Upper lobe of right lung (tissue), 1 donor: ENCODE data around the gene TIMM10. TPM values are rescaled to one million over a fixed set of nuclear protein-coding genes. Genes with fewer than 3 reads are reported as not detected.

ENCODE experiments used
- ATAC-seq: fragments of 200-7000 bp; cut with Tn5 transposase; one replicate; pipeline ENCODE4 v1.9.1; 2020; ENCODE audit warnings: mild to moderate bottlenecking, moderate library complexity
- DNase-seq: peaks from one replicate; pipeline ENCODE4 v3.0.0-alpha.2; 2020
- H3K27ac ChIP-seq: fragments of 200-600 bp; one replicate; pipeline ENCODE4 v1.8.0; 2022
- H3K27me3 ChIP-seq: fragments of 200-600 bp; one replicate; pipeline ENCODE4 v1.8.0; 2022; ENCODE audit warnings: mild to moderate bottlenecking
- H3K36me3 ChIP-seq: fragments of 200-600 bp; one replicate; pipeline ENCODE4 v1.8.0; 2022
- H3K4me1 ChIP-seq: fragments of 200-600 bp; one replicate; pipeline ENCODE4 v1.8.0; 2022
- H3K4me3 ChIP-seq: fragments of 200-600 bp; one replicate; pipeline ENCODE4 v1.8.0; 2022; ENCODE audit warnings: mild to moderate bottlenecking
- H3K9me3 ChIP-seq: fragments of 200-600 bp; one replicate; pipeline ENCODE4 v1.8.0; 2022
- CTCF ChIP-seq: fragments of 200-600 bp; IDR thresholded peaks from one replicate; pipeline ENCODE4 v1.8.0; 2022; ENCODE audit warnings: antibody characterized with exemption
- intact Hi-C: fragments of 100-400 bp; cut with DNase I; formaldehyde crosslinking; loops from one replicate; pipeline ENCODE4 v1.11.0; 2022
- total RNA-seq: library from RNA; stranded (reverse); fragmentation: NEBNext Ultra II Directional; extraction: Animal tissue kit (Norgen Biotek cat#: 25700); gene quantifications from one replicate; pipeline ENCODE4 v1.2.1, GENCODE V29; 2021
- donor health status: DM: no; HTN: yes; CAD: no; lungs with severe emphysema.

Gene TIMM10
- total RNA-seq, 1 donor from 2014 or later = 34.7 TPM

DNA sequence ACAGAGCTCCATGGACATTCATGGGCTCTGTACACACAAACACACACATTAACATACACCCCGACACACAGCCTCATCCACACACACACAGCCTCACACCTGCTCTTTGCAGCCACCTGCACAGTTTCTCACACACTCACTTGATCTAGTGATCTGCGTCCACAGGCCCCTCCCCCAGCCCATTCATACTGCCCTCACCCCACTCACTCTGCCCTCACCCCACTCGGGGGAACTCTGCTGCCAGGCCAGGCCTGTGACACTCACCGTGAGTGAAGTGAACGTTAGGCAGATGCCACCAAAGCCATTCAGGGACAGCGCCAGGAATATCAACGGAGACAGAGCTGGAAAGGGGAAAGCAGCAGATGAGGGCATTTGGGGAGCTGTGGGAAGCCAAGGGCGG, 30.0 kb downstream of the TIMM10 start:
- H3K4me1 ChIP-seq = peaks cover 22% of the 10 kb centered on the region
- intact Hi-C loops = no loop called here
- no peaks in the 10 kb centered on the region for H3K36me3 ChIP-seq
- TF ChIP-seq CTCF = no peak
- H3K27ac ChIP-seq = peak overlapping the region; percentile 78
- no peak for DNase-seq
- H3K4me3 ChIP-seq = no peak overlapping the region
- ATAC-seq = no peak
- no peaks in the 10 kb centered on the region for H3K9me3 ChIP-seq
- H3K27me3 ChIP-seq = no peaks in the 10 kb centered on the region

GRCh38 chr11:57499983-57500461, 30.5 kb downstream of the TIMM10 start:
- no peaks in the 10 kb centered on the region for H3K9me3 ChIP-seq
- DNase-seq (no peak), ATAC-seq (no peak)
- peak overlapping the region; percentile 37 for H3K4me3 ChIP-seq
- peaks cover 22% of the 10 kb centered on the region for H3K4me1 ChIP-seq
- H3K36me3 ChIP-seq = no peaks in the 10 kb centered on the region
- no peaks in the 10 kb centered on the region for H3K27me3 ChIP-seq
- intact Hi-C loops = no loop called here
- no peak for TF ChIP-seq CTCF
- H3K27ac ChIP-seq = peak overlapping the region; percentile 78

DNA sequence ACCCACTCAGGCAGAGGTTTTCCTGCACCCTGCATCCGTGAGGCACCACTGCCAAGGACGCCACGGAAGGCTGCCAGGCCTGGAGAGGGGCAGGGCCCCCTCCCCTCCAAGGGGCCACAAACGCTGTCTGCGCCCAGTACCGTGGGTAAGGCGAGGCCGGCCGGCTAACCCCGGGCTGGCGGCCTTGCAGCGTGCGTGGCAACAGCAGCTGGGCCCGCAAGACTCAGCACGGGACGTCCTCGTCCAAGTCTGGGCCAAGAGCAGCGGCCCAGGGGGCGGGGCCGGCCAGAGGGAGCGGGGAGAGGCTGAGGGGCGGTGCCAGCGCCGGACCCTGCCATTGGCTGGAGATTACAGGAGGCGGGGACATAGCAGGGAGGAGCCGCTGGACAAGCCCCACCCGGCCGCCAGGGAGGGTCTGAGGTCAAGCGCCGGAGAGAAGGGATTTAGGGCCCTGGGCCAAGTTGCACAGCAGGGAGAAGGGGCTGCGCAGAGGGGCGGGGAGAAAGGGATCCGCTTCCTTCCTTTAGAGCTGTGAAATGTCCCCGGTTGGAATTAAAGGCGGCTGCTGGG, 31.1 kb downstream of the TIMM10 start:
- no peaks in the 10 kb centered on the region for H3K27me3 ChIP-seq
- H3K36me3 ChIP-seq = no peaks in the 10 kb centered on the region
- H3K27ac ChIP-seq = peak overlapping the region; percentile 78
- intact Hi-C loops = no loop called here
- H3K4me3 ChIP-seq = peak overlapping the region; percentile 37
- H3K4me1 ChIP-seq = peaks cover 22% of the 10 kb centered on the region
- peak; percentile 97 for DNase-seq
- H3K9me3 ChIP-seq = no peaks in the 10 kb centered on the region
- peak; percentile 100 for ATAC-seq
- no peak for TF ChIP-seq CTCF

- Histone ChIP-seq H3K27ac (peak overlapping the region; percentile 78), H3K36me3 (peaks cover 4% of the 10 kb centered on the region), H3K4me1 (peaks cover 22% of the 10 kb centered on the region), H3K9me3 (no peaks in the 10 kb centered on the region), H3K27me3 (no peaks in the 10 kb centered on the region), H3K4me3 (no peak overlapping the region)
- no peak for TF ChIP-seq CTCF
- DNase-seq (no peak), ATAC-seq (no peak)
- intact Hi-C loops = no loop called here
These were observed 32.0 kb downstream of the TIMM10 start for GRCh38 chr11:57498540-57498939.

- Histone ChIP-seq H3K4me3 (no peak overlapping the region), H3K4me1 (peaks cover 22% of the 10 kb centered on the region), H3K9me3 (no peaks in the 10 kb centered on the region), H3K27ac (no peak overlapping the region), H3K36me3 (peaks cover 4% of the 10 kb centered on the region), H3K27me3 (no peaks in the 10 kb centered on the region)
- DNase-seq (no peak), ATAC-seq (no peak)
- intact Hi-C loops = no loop called here
- TF ChIP-seq CTCF = no peak
These were observed 33.0 kb downstream of the TIMM10 start for GRCh38 chr11:57497303-57498247.
